Ureter (tissue), 1 donor: ENCODE measurements around the gene EMCN. TPM values are rescaled to one million over a fixed set of nuclear protein-coding genes. Genes with fewer than 3 reads are reported as not detected.
"Not testable (repeated sequence)": the region's sequence is repeated elsewhere in the genome, so short reads cannot be mapped to it uniquely, and the experiment has no call there.

ENCODE experiments used
- DNase-seq: peaks from one replicate; pipeline ENCODE4 v3.0.0-alpha.2; 2020; ENCODE audit warnings: low spot score
- total RNA-seq: library from RNA; stranded (reverse); gene quantifications from one replicate; pipeline ENCODE4 v1.2.4, GENCODE V29; 2023
- donor health status: DM: yes; HTN: yes; CAD: no.

Gene EMCN
- total RNA-seq, 1 donor from 2014 or later: 61.7 TPM

DNA sequence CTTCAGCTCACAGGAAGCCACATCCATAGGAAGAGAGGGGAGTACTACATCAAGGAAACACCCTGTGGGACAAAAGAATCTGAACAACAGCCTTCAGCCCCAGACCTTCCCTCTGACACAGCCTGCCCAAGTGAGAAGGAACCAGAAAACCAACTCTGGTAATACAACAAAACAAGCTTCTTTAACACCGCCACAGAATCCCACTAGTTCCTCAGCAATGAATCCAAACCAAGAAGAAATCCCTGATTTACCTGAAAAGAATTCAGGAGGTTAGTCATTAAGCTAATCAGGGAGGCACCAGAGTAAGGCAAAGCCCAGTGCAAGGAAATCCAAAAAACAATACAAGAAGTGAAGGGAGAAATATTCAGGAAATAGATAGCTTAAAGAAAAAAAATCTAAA is 137.4 kb downstream of the EMCN start:
- not testable (repeated sequence) for DNase-seq

DNA sequence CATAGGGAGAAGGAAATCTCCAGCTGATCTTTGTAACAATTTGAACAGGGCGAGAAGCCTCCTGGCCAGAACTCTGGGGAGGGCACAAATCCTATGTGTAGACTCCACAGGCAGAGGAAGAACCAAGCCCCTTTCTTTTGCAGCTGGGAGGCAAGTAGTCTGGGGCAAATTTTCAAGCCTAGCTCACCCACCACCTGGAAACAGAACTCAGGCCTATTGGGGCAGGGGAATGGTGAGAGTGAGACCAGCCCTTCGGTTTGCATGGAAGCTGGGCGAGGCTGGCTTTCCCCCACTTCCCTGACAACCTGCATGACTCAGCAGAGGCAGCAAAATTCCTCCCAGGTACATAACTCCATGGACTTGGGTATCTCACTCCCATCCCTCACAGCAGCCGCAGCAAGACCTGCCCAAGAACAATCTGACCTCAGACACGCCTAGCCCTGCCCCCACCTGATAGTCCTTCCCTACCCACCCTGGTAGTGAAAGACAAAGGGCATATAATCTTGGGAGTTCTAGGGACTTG is 138.2 kb downstream of the EMCN start:
- no peak for DNase-seq

DNA sequence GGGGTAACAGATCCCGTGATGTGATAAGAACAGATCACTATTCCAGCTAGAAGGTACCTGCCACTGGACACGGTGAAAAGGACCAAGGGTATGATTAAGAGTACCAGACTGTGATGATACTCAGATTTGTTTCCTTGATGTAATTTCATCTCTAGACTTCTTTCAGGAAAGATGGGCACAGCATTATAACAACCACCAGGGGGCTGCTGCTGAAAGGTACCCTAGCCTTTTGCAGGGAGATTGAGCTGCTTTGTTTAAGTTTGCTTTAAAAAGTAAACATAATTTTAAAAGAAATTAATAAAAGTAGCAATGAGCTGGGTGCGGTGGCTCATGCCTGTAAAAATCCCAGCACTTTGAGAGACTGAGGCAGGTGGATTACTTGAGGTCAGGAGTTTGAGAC is 145.4 kb downstream of the EMCN start:
- no peak for DNase-seq

DNA sequence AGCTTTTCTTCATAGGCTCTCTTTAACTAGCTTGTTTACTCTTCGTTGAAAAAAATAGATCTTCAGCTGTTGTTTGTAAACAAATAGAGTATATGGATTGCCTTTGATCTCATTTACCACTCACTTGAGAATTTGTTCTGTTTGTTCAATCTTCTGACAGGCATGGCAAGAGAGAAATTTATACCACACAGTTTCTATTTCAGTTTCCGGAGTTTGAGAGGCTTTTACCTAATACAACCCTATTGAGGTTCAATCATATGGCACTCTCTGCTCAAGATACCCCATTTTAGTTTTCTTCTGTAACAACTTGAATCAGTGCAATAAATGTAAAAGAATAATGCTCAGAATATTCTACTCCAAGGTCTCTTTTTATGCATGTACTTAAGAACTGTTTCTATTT is 148.0 kb downstream of the EMCN start:
- DNase-seq: no peak

DNA sequence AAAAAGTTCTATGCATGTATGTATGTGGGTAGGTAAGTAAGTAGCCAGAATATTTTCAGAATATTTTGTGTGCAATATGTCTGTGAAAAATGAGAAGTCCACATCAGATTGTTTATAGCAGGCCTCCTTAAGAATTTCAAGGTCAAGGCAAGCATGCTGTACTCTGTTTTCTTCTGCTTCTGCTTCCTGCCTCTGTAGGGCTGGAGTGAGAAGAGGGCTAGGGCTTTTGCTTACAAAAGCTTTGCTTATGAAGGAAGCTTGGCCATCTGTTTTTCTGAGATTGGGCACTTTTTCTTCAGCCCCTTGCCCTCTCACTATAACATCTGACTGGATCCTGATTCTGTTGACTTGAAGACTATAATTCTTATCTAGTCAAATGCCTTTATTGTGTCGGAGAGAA is 150.4 kb downstream of the EMCN start:
- DNase-seq: no peak

- DNase-seq: no peak
Observed at GRCh38 chr4:100366213-100366612, 151.6 kb downstream of the EMCN start.

GRCh38 chr4:100362366-100362765 is 155.5 kb downstream of the EMCN start:
- DNase-seq: no peak

GRCh38 chr4:100361336-100361735 is 156.5 kb downstream of the EMCN start:
- no peak for DNase-seq

- no peak for DNase-seq
Observed at GRCh38 chr4:100360211-100360610, 157.6 kb downstream of the EMCN start.

- no peak for DNase-seq
Observed at GRCh38 chr4:100359441-100359840, 158.4 kb downstream of the EMCN start.

- no peak for DNase-seq
Observed at GRCh38 chr4:100357542-100357941, 160.3 kb downstream of the EMCN start.

- DNase-seq: no peak
Observed at GRCh38 chr4:100356172-100356571, 161.7 kb downstream of the EMCN start.

- not testable (repeated sequence) for DNase-seq
Observed at GRCh38 chr4:100352352-100352751, 165.5 kb downstream of the EMCN start.

DNA sequence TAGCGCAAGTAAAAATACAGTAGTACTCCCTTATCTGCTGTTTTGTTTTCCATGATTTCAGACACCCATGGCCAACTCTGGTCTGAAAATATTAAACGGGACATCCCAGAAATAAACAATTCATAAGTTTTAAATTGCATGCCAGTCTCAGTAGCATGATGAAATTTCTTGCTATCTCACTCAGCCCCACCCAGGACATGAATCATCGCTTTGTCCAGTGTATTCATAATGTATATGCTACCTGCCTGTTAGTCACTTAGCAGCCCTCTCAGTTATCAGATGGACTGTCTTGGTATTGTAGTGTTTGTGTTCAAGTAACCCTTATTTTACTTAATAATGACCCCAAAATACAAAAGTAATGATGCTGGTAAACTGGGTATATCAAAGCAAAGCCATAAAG is 169.3 kb downstream of the EMCN start:
- no peak for DNase-seq

DNA sequence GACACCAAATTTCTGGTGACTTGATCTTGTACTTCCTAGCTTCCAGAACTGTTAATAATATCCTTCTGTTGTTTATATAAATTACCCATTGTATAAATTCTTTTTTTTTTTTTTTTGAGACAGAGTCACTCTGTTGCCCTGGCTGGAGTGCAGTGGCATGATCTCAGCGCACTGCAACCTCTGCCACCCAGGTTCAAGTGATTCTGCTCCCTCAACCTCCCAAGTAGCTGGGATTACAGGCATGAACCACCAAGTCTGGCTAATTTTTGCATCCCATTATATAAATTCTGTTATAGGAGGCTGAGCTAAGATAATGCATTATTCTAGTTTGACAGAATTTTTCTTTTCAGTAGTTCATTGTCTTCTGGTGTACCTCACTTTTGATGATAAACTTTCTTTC is 170.6 kb downstream of the EMCN start:
- no peak for DNase-seq

- DNase-seq: no peak
Observed at GRCh38 chr4:100345585-100345984, 172.2 kb downstream of the EMCN start.
